Measurements from ENCODE around the gene ZGPAT. TPM values are rescaled to one million over a fixed set of nuclear protein-coding genes. Genes with fewer than 3 reads are reported as not detected.

The ZGPAT gene
- total RNA-seq, 4 donors from 2014 or later, result 13.4 to 20.8 (median 15.5) TPM

DNA sequence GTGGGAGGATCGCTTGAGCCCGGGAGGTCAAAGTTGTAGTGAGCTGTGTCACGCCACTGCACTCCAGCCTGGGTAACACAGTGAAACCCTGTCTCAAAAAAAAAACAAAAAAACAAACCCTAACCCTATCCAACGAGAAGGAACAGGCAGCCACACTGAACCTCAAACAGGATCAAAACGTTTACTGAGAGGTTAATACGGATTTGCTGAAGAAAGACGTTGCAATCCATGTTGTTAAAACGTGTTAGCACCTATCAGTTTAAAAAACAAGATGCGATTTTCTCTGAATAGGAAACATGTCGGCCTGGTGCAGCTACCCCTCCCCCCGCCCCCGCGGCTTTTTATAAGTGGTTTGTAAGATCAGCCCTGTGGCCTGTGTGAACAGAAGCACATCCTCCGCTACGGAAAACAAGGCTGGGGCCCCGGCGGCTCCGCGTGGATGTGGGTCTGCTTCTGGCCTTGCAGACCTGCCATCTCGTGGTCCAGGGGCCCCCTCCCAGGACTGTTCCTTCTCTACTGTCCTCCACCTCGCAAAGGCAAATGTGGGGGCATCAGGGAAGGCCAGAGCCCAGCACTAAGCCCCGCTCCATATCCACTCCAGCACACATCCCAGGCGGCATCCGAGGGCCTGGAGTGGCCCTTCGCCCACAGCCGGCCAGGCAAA lies 43.1 kb downstream of the ZGPAT start:
- in situ Hi-C loops (cut with MboI; ENCODE audit: low sequenced_read_pairs in 4 of 4), result no loop called here

DNA sequence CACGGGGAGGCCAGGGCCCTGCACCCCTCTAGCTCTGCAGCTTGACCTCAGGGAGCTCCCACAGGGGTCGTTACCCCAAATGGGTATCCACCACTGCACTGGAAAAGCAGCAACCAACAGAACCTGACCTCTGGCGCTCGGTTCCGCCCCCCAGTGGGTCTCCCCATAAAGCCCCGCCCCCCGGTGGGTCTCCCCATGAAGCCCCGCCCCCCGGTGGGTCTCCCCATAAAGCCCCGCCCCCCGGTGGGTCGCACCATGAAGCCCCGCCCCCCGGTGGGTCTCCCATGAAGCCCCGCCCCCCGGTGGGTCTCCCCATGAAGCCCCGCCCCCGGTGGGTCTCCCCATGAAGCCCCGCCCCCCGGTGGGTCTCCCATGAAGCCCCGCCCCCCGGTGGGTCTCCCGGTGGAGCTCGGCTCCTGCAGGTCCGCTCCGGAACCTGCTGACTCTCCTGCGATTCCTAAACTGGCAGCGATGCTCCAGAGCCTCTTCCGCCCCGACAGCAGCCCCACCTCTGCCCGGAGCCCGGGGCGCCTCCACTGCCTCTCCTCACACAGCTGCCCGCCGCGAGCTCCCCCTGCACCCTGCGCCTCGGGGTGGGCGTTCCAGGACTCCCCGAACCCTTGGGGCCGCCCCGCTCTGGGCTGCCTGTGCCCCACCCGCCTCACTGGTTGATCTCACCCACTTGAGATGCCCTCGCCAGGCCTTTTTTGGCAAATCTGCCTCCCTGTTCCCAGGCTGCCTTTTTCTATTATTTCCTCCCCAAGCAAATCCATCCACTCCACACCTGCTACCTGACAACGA lies 43.8 kb downstream of the ZGPAT start:
- intact Hi-C loops (cut with DNase I; ENCODE audit: low total_unique reads) (no loop called here), in situ Hi-C loops (cut with MboI; ENCODE audit: low sequenced_read_pairs in 4 of 4) (no loop called here)
- Histone ChIP-seq H3K9me3 (no peaks in the 10 kb centered on the region), H3K27me3 (no peaks in the 10 kb centered on the region), H3K4me3 (no peak overlapping the region), H3K36me3 (no peaks in the 10 kb centered on the region), H3K4me1 (no peaks in the 10 kb centered on the region), H3K27ac (no peak overlapping the region)
- ATAC-seq, result no peak
- TF ChIP-seq, protein P1, sequence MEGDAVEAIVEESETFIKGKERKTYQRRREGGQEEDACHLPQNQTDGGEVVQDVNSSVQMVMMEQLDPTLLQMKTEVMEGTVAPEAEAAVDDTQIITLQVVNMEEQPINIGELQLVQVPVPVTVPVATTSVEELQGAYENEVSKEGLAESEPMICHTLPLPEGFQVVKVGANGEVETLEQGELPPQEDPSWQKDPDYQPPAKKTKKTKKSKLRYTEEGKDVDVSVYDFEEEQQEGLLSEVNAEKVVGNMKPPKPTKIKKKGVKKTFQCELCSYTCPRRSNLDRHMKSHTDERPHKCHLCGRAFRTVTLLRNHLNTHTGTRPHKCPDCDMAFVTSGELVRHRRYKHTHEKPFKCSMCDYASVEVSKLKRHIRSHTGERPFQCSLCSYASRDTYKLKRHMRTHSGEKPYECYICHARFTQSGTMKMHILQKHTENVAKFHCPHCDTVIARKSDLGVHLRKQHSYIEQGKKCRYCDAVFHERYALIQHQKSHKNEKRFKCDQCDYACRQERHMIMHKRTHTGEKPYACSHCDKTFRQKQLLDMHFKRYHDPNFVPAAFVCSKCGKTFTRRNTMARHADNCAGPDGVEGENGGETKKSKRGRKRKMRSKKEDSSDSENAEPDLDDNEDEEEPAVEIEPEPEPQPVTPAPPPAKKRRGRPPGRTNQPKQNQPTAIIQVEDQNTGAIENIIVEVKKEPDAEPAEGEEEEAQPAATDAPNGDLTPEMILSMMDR (IDR thresholded peaks at IDR 0.05 in 4 of 5, conservative IDR thresholded peaks at IDR 0.05 in 1 of 5), result no peak
- no peak for TF ChIP-seq POLR2A (IDR thresholded peaks at IDR 0.05)
- DNase-seq, result no peak

More for the DNA sequence above, 43.1 kb downstream of the ZGPAT start:
- intact Hi-C loops (cut with DNase I; ENCODE audit: low total_unique reads), result no loop called here
- no peaks in the 10 kb centered on the region for H3K27me3 ChIP-seq
- no peak overlapping the region for H3K27ac ChIP-seq
- no peaks in the 10 kb centered on the region for H3K36me3 ChIP-seq
- H3K9me3 ChIP-seq, result no peaks in the 10 kb centered on the region
- ATAC-seq, result no peak
- H3K4me1 ChIP-seq, result no peaks in the 10 kb centered on the region
- no peak overlapping the region for H3K4me3 ChIP-seq
- no peak for DNase-seq
- TF ChIP-seq, protein P1 (IDR thresholded peaks at IDR 0.05 in 4 of 5, conservative IDR thresholded peaks at IDR 0.05 in 1 of 5), result no peak
- no peak for TF ChIP-seq POLR2A (IDR thresholded peaks at IDR 0.05)

DNA sequence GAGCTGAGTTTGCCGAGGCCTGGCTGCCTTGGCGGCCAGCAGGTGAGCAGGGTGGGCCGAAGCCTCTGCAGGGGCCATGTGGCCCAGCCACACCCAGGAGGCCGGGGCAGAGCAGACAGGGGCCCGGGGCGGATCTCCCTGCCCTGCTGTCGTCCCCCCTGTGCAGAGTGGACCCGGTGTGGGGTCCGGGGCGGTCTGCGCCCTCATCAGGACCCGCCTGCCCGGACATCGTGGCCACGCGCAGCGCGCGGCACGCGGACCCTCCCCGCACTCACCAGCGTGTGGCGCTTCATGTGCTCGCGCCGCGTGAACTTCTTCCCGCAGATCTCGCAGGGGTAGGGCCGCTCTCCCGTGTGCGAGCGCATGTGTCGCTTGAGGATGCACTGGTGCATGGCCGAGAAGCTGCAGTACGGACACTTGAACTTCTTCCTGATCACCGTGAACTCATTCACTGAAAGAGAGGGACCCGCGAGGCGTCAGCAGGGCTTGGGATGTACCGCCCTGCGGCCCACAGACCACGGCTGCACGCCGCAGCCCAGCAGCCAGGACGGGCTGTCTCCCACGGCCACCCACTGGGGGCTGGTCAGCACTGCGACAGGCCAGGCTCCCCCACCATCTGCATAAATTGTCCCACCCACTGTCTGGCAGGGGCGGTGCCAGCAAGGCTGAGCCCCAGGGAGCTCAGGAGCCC lies 44.7 kb downstream of the ZGPAT start:
- H3K4me1 ChIP-seq, result no peaks in the 10 kb centered on the region
- H3K36me3 ChIP-seq, result no peaks in the 10 kb centered on the region
- TF ChIP-seq, protein P1 (IDR thresholded peaks at IDR 0.05 in 4 of 5, conservative IDR thresholded peaks at IDR 0.05 in 1 of 5), result no peak
- TF ChIP-seq POLR2A (IDR thresholded peaks at IDR 0.05), result no peak
- ATAC-seq (no peak), DNase-seq (no peak)
- no peaks in the 10 kb centered on the region for H3K27me3 ChIP-seq
- H3K9me3 ChIP-seq, result no peaks in the 10 kb centered on the region
- in situ Hi-C loops (cut with MboI; ENCODE audit: low sequenced_read_pairs in 4 of 4), result no loop called here
- H3K4me3 ChIP-seq, result no peak overlapping the region
- intact Hi-C loops (cut with DNase I; ENCODE audit: low total_unique reads), result no loop called here
- no peak overlapping the region for H3K27ac ChIP-seq

DNA sequence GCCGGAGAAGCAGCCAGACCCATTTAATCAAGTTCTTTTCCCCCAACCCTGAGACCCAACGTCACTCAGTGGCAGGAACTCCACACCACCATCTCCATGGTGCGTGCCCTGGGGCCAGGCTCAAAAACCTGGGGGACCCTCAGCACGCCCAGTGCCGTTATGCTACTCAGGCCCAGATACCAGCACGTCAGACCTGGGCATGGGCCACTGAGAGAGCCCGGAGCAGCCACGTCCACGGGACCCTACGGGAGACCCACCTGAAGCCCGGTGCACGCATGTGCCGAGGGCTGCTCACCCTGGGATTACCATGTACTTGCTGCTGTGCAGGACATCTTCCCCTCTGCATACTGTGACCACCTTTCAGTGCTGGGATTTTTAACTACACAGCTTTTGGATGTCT lies 45.5 kb downstream of the ZGPAT start:
- ATAC-seq, result no peak
- Histone ChIP-seq H3K9me3 (no peaks in the 10 kb centered on the region), H3K27me3 (no peaks in the 10 kb centered on the region), H3K4me3 (no peak overlapping the region), H3K27ac (no peak overlapping the region), H3K36me3 (no peaks in the 10 kb centered on the region), H3K4me1 (no peaks in the 10 kb centered on the region)
- intact Hi-C loops (cut with DNase I; ENCODE audit: low total_unique reads), result no loop called here
- TF ChIP-seq, protein P1 (IDR thresholded peaks at IDR 0.05 in 4 of 5, conservative IDR thresholded peaks at IDR 0.05 in 1 of 5), result no peak
- no peak for TF ChIP-seq POLR2A (IDR thresholded peaks at IDR 0.05)
- in situ Hi-C loops (cut with MboI; ENCODE audit: low sequenced_read_pairs in 4 of 4), result no loop called here
- DNase-seq, result no peak
